Right lobe of liver (tissue), 6 donors: ENCODE results near the gene PLCB4. TPM values are rescaled to one million over a fixed set of nuclear protein-coding genes. Genes with fewer than 3 reads are reported as not detected.

Experiments
- ATAC-seq, 4 donors: fragments of 200-7000 bp; cut with Tn5 transposase; one replicate each; pipeline ENCODE4 v1.9.1; 2020; ENCODE audit warnings: mild to moderate bottlenecking in 4 of 4, moderate library complexity in 4 of 4
- DNase-seq, 3 donors: peaks; one replicate each; pipeline ENCODE4 v3.0.0-alpha.2; 2020
- H3K27ac ChIP-seq, 3 donors: fragments of 200-600 bp; one replicate each; pipeline ENCODE4 v1.8.0; 2022
- H3K27me3 ChIP-seq, 2 donors: fragments of 200-600 bp; one replicate each; pipeline ENCODE4 v1.8.0; 2022
- H3K36me3 ChIP-seq, 4 donors: fragments of 200-600 bp; sonication (generic) in 1 of 4; one replicate each; pipeline versions ENCODE4 v1.5.1 to v1.8.0; 2017 to 2022; ENCODE audit warnings: control low read depth in 1 of 4
- H3K4me1 ChIP-seq, 4 donors: fragments of 200-600 bp; sonication (generic) in 1 of 4; one replicate each; pipeline versions ENCODE4 v1.5.1 to v1.8.0; 2017 to 2022; ENCODE audit warnings: control low read depth in 1 of 4
- H3K4me3 ChIP-seq, 3 donors: fragments of 200-600 bp; one replicate each; pipeline ENCODE4 v1.8.0; 2022
- H3K9me3 ChIP-seq, 4 donors: fragments of 200-600 bp; sonication (generic) in 1 of 4; one replicate each; pipeline versions ENCODE4 v1.5.1 to v1.8.0; 2017 to 2022; ENCODE audit warnings: control low read depth in 1 of 4
- CTCF ChIP-seq, 4 donors: fragments of 200-600 bp in 3 of 4; fragments of 450-650 bp in 1 of 4; IDR thresholded peaks; one replicate each; pipeline versions ENCODE4 v1.5.1 to v1.8.0; 2016 to 2022; ENCODE audit warnings: antibody characterized with exemption in 4 of 4, mild to moderate bottlenecking in 2 of 4
- POLR2A ChIP-seq: fragments of 450-650 bp; IDR thresholded peaks from one replicate; pipeline ENCODE4 v1.6.1; 2017; ENCODE audit warnings: antibody characterized with exemption, mild to moderate bottlenecking
- WGBS: methylation state at CpG from one replicate; pipeline ENCODE4 v1.1.6; 2018; ENCODE audit warnings: low coverage, low lambda C conversion rate; ENCODE audit not compliant: insufficient coverage; ENCODE audit errors: missing lambda C conversion rate; 5-methylcytosine and 5-hydroxymethylcytosine counted together
- intact Hi-C, 2 donors: fragments of 100-400 bp; cut with DNase I; formaldehyde crosslinking; loops; one replicate each; pipeline versions ENCODE4 v1.11.2 to v1.14.1; 2022
- total RNA-seq, 6 experiments: library from RNA; depleted of rRNA in 2 of 6; stranded (reverse); fragments of >200 nt in 2 of 6; fragmentation: NEBNext Ultra II Directional in 3 of 6; extraction: Animal tissue kit (Norgen Biotek cat#: 25700) in 3 of 6; gene quantifications; one replicate each; pipeline versions ENCODE4 v1.1.0 to v1.2.4, GENCODE V29; 2016 to 2023
- donor health status: DM: no; HTN: yes; CAD: no.
- donor health status: DM: no; HTN: no; CAD: no.
- donor health status: DM: no; HTN: no; CAD: no.
- donor health status: DM: no; HTN: yes; CAD: no.
- donor health status: DM: no; HTN: yes; CAD: no.

Gene PLCB4
- total RNA-seq, 6 experiments from 2014 or later, result 0.04 to 0.20 (median 0.15) TPM

- no peak for ATAC-seq
- no peaks in the 10 kb centered on the region for H3K36me3 ChIP-seq
- intact Hi-C loops, result no loop called here
- H3K27ac ChIP-seq, result no peak overlapping the region
- TF ChIP-seq CTCF (IDR thresholded peaks at IDR 0.05), result no peak
- no peak for TF ChIP-seq POLR2A
- H3K9me3 ChIP-seq, result no peaks in the 10 kb centered on the region
- no peaks in the 10 kb centered on the region for H3K27me3 ChIP-seq
- 47% methylated on average over 4 of the region's 4 CpGs for WGBS
- H3K4me1 ChIP-seq, result no peaks in the 10 kb centered on the region
- DNase-seq, result no peak
- H3K4me3 ChIP-seq, result no peak overlapping the region
Measured at GRCh38 chr20:9177278-9177677, 108.4 kb downstream of the PLCB4 start.

- intact Hi-C loops, result no loop called here
- no peak for TF ChIP-seq CTCF (IDR thresholded peaks at IDR 0.05)
- TF ChIP-seq POLR2A, result no peak
- no peak for ATAC-seq
Measured at GRCh38 chr20:9179193-9179802, 110.4 kb downstream of the PLCB4 start.

GRCh38 chr20:9179867-9180266, 111.0 kb downstream of the PLCB4 start:
- Histone ChIP-seq H3K4me3 (no peak overlapping the region), H3K4me1 (no peaks in the 10 kb centered on the region), H3K36me3 (no peaks in the 10 kb centered on the region), H3K27ac (no peak overlapping the region), H3K27me3 (no peaks in the 10 kb centered on the region), H3K9me3 (no peaks in the 10 kb centered on the region)
- ATAC-seq (no peak), DNase-seq (no peak)
- intact Hi-C loops, result no loop called here
- TF ChIP-seq CTCF (IDR thresholded peaks at IDR 0.05) (no peak), POLR2A (no peak)

More at GRCh38 chr20:9179193-9179802, 110.4 kb downstream of the PLCB4 start:
- WGBS, result 24% methylated on average over 1 of the region's 1 CpG
- no peak for DNase-seq
- Histone ChIP-seq H3K9me3 (no peaks in the 10 kb centered on the region), H3K27ac (no peak overlapping the region), H3K4me3 (no peak overlapping the region), H3K27me3 (no peaks in the 10 kb centered on the region), H3K36me3 (no peaks in the 10 kb centered on the region), H3K4me1 (no peaks in the 10 kb centered on the region)

- Histone ChIP-seq H3K27me3 (no peaks in the 10 kb centered on the region), H3K4me3 (no peak overlapping the region), H3K4me1 (no peaks in the 10 kb centered on the region), H3K27ac (no peak overlapping the region), H3K9me3 (no peaks in the 10 kb centered on the region), H3K36me3 (no peaks in the 10 kb centered on the region)
- intact Hi-C loops, result no loop called here
- WGBS, result 80% methylated on average over 1 of the region's 1 CpG
- no peak for TF ChIP-seq POLR2A
- no peak for TF ChIP-seq CTCF (IDR thresholded peaks at IDR 0.05)
- no peak for DNase-seq
- ATAC-seq, result no peak
Measured at GRCh38 chr20:9180481-9181257, 111.8 kb downstream of the PLCB4 start.
